Measurements from ENCODE around the gene ZNF20.
"Not testable (repeated sequence)": the region's sequence is repeated elsewhere in the genome, so short reads cannot be mapped to it uniquely, and the experiment has no call there.

The ZNF20 gene

GRCh38 chr19:12112701-12113100 lies 27.4 kb downstream of the ZNF20 start:
- DNase-seq (ENCODE audit: low read depth) = no peak

GRCh38 chr19:12111943-12112637 lies 28.1 kb downstream of the ZNF20 start:
- no peak for DNase-seq (ENCODE audit: low read depth)

- no peak for DNase-seq (ENCODE audit: low read depth)
Measured at GRCh38 chr19:12111176-12111575, 29.0 kb downstream of the ZNF20 start.

GRCh38 chr19:12103909-12104308 lies 36.2 kb downstream of the ZNF20 start:
- DNase-seq (ENCODE audit: low read depth) = not testable (repeated sequence)

GRCh38 chr19:12098040-12098439 lies 42.1 kb downstream of the ZNF20 start:
- no peak for DNase-seq (ENCODE audit: low read depth)

GRCh38 chr19:12095111-12095790 lies 44.9 kb downstream of the ZNF20 start:
- no peak for DNase-seq (ENCODE audit: low read depth)

- no peak for DNase-seq (ENCODE audit: low read depth)
Measured at GRCh38 chr19:12093777-12094176, 46.4 kb downstream of the ZNF20 start.

GRCh38 chr19:12092956-12093355 lies 47.2 kb downstream of the ZNF20 start:
- no peak for DNase-seq (ENCODE audit: low read depth)

- peak; percentile 7 for DNase-seq (ENCODE audit: low read depth)
Measured at GRCh38 chr19:12092065-12092867, 47.9 kb downstream of the ZNF20 start.

- peak; percentile 38 for DNase-seq (ENCODE audit: low read depth)
Measured at GRCh38 chr19:12090807-12091206, 49.3 kb downstream of the ZNF20 start.

- no peak for DNase-seq (ENCODE audit: low read depth)
Measured at GRCh38 chr19:12085074-12085818, 54.9 kb downstream of the ZNF20 start.

GRCh38 chr19:12083336-12083735 lies 56.8 kb downstream of the ZNF20 start:
- not testable (repeated sequence) for DNase-seq (ENCODE audit: low read depth)

All from activated gamma-delta T cell treated with anti-CD3 and anti-CD28 coated beads, Interleukin-2, amount 50 U/mL, for 16 hours (primary cell).